DND-41 (cell line): ENCODE data around the gene LCMT2.

Experiments used
- ATAC-seq: fragments of 200-7000 bp; cut with Tn5 transposase; 3 replicates; pipeline ENCODE4 v1.9.1; 2021; ENCODE audit warnings: low read depth; ENCODE audit not compliant: insufficient read depth
- DNase-seq: peaks from one replicate; pipeline ENCODE4 v3.0.0-alpha.2; 2020
- H2AFZ ChIP-seq: 2 replicates; pipeline ENCODE4 v1.6.0; 2012; ENCODE audit warnings: low read depth, low read length
- H3K27ac ChIP-seq: 2 replicates; pipeline ENCODE4 v1.5.1; 2012; ENCODE audit warnings: low read length, inconsistent platforms
- H3K27me3 ChIP-seq: fragments of 200-600 bp; sonication (generic); 2 replicates; pipeline ENCODE4 v1.6.0; 2012; ENCODE audit warnings: low read length, mild to moderate bottlenecking, inconsistent platforms; ENCODE audit not compliant: insufficient read depth, poor library complexity
- H3K36me3 ChIP-seq: 2 replicates; pipeline ENCODE4 v1.5.1; 2012; ENCODE audit warnings: low read length, inconsistent platforms; ENCODE audit not compliant: insufficient read depth
- H3K4me1 ChIP-seq: 2 replicates; pipeline ENCODE4 v1.5.1; 2012; ENCODE audit warnings: mild to moderate bottlenecking, low read length; ENCODE audit not compliant: insufficient read depth
- H3K4me2 ChIP-seq: 2 replicates; pipeline ENCODE4 v1.6.0; 2012; ENCODE audit warnings: mild to moderate bottlenecking, moderate library complexity, low read length, inconsistent platforms; ENCODE audit not compliant: insufficient read depth
- H3K4me3 ChIP-seq, 2 experiments: fragments of 200-600 bp in 1 of 2; shearing (Covaris generic) in 1 of 2; 2 replicates each; pipeline ENCODE4 v1.5.1; 2012 to 2016; ENCODE audit warnings: inconsistent platforms in 2 of 2, low read length in 2 of 2, mild to moderate bottlenecking in 2 of 2, low read depth in 1 of 2, moderate library complexity in 1 of 2
- H3K79me2 ChIP-seq: 2 replicates; pipeline ENCODE4 v1.6.0; 2012; ENCODE audit warnings: low read length, inconsistent platforms; ENCODE audit not compliant: insufficient read depth
- H3K9ac ChIP-seq: 2 replicates; pipeline ENCODE4 v1.6.0; 2012; ENCODE audit warnings: low read depth, mild to moderate bottlenecking, inconsistent platforms, low read length, moderate library complexity
- H3K9me3 ChIP-seq: 2 replicates; pipeline ENCODE4 v1.5.1; 2012; ENCODE audit warnings: low read length, moderate library complexity, mild to moderate bottlenecking, inconsistent platforms; ENCODE audit not compliant: insufficient read depth, severe bottlenecking
- H4K20me1 ChIP-seq: 2 replicates; pipeline ENCODE4 v1.6.0; 2012; ENCODE audit warnings: low read length; ENCODE audit not compliant: insufficient read depth
- EZH2 ChIP-seq: IDR thresholded peaks from 3 replicates; pipeline ENCODE4 v1.6.1; 2012; ENCODE audit warnings: borderline replicate concordance, low read depth, mild to moderate bottlenecking, moderate library complexity, low read length, inconsistent platforms; ENCODE audit not compliant: severe bottlenecking
- TF ChIP-seq, protein P1 (sequence below): IDR thresholded peaks from 2 replicates; pipeline ENCODE4 v1.5.1; 2012; ENCODE audit warnings: borderline replicate concordance, low read length, moderate library complexity, mild to moderate bottlenecking; ENCODE audit not compliant: poor library complexity, severe bottlenecking; ENCODE audit errors: extremely low read depth

LCMT2 gene

DNA sequence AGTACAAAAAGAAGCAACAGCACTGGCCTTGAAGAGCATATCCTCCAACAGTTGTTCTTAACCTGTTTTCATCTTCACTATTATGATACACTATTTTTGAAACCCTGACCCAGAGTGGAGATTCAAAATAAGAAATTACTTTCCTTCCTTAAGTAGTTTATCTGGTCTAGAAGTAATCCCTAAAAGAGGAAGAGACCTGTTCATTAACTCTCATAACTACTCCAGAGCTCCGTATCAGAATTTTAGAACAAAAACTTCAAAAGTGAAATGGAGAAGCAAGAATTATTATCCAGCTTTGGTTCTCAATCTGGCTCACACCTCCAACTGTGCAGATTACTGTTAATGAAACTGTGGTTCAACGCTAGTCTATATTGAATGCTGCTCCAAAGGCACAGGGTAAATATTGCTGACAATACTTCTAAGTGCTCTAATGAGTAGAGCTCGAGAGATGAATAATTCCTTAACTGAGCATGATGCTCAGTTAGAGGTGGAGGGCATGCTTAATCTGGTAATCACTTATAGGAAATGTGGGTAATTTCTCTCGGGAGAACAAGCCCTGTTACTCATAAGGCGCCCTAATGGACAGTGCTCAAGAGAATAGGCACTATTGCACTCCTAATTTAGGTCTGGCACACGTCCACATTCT lies 5.2 kb downstream of the LCMT2 start:
- H3K4me1 ChIP-seq = peaks cover 19% of the 10 kb centered on the region
- peaks cover 16% of the 10 kb centered on the region for H4K20me1 ChIP-seq
- H3K9me3 ChIP-seq = no peaks in the 10 kb centered on the region
- no peak overlapping the region for H3K9ac ChIP-seq
- no peak overlapping the region for H2AFZ ChIP-seq
- no peak for TF ChIP-seq EZH2
- TF ChIP-seq, protein P1, sequence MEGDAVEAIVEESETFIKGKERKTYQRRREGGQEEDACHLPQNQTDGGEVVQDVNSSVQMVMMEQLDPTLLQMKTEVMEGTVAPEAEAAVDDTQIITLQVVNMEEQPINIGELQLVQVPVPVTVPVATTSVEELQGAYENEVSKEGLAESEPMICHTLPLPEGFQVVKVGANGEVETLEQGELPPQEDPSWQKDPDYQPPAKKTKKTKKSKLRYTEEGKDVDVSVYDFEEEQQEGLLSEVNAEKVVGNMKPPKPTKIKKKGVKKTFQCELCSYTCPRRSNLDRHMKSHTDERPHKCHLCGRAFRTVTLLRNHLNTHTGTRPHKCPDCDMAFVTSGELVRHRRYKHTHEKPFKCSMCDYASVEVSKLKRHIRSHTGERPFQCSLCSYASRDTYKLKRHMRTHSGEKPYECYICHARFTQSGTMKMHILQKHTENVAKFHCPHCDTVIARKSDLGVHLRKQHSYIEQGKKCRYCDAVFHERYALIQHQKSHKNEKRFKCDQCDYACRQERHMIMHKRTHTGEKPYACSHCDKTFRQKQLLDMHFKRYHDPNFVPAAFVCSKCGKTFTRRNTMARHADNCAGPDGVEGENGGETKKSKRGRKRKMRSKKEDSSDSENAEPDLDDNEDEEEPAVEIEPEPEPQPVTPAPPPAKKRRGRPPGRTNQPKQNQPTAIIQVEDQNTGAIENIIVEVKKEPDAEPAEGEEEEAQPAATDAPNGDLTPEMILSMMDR = no peak
- no peak for DNase-seq
- no peak overlapping the region for H3K4me3 ChIP-seq
- no peaks in the 10 kb centered on the region for H3K27me3 ChIP-seq
- peaks cover 19% of the 10 kb centered on the region for H3K79me2 ChIP-seq
- no peak overlapping the region for H3K27ac ChIP-seq
- H3K4me2 ChIP-seq = no peak overlapping the region
- peaks cover 17% of the 10 kb centered on the region for H3K36me3 ChIP-seq
- ATAC-seq = no peak

DNA sequence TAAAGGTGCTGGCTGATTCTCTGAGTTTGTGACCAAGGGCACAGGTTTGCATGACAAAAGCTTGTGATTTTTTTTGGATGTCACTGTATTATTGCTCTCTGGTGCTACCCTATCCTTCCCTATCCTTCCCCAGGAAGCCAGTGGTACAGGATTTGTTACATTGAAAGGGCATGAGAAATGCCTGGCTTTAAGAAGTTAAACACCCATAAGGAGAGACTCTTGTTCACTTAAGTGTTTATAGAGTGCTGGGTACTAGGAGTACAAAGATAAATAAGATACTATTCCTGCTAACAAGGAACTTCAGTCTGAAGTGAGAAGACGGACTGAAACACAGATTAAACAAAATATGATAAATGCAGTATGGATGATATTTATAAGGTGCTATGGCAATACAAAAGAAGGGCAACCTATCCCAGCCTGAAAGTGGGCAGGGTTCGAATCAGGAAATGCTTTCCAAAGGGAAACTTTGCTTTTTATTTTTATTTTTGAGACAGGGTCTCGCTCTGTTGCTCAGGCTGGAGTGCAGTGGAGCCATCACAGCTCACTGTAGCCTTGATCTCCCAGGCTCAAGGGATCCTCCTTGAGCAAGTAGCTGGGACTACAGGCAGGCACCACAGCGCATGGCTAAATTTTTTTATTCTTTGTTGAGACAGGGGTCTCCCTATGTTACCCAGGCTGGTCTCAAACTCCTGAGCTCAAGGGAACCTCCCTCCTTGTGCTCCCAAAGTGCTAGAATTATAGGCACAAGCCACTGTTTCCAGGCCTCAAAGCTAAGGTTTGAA lies 11.2 kb downstream of the LCMT2 start:
- H4K20me1 ChIP-seq = no peaks in the 10 kb centered on the region
- no peaks in the 10 kb centered on the region for H3K79me2 ChIP-seq
- TF ChIP-seq, protein P1 = no peak
- TF ChIP-seq EZH2 = no peak
- no peaks in the 10 kb centered on the region for H3K9me3 ChIP-seq
- H3K4me3 ChIP-seq = no peak overlapping the region
- DNase-seq (no peak), ATAC-seq (no peak)
- H3K36me3 ChIP-seq = no peaks in the 10 kb centered on the region
- no peak overlapping the region for H3K9ac ChIP-seq
- no peaks in the 10 kb centered on the region for H3K4me1 ChIP-seq
- H3K4me2 ChIP-seq = no peak overlapping the region
- no peaks in the 10 kb centered on the region for H3K27me3 ChIP-seq
- H3K27ac ChIP-seq = no peak overlapping the region
- no peak overlapping the region for H2AFZ ChIP-seq

DNA sequence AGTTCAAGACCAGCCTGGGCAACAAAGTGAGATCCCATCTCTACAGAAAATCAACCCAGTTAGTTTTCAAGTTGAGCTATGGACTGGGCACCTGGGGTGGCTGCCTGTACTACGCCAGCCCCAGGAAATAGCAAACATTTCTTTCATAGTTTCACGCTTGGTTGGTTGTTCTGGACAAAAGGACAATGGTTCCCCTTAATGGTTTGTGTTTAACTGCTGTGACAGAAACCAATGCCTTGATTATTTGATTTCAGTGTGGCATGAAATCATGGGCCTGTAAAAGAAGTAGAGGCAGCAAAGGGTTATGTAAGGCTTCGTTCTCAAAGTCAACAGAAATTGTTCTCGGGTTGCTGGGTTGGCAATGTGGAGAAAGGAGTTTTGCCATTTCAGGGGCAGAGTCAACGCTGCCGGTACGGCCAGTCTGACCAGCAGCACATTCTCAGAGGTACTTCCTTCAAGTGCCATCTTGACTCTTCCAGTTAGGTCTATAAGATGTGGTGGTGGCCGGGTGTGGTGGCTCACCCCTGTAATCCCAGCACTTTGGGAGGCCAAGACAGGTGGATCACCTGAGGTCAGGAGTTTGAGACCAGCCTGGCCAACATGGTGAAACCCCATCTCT lies 12.7 kb downstream of the LCMT2 start:
- no peaks in the 10 kb centered on the region for H3K79me2 ChIP-seq
- no peak overlapping the region for H3K4me2 ChIP-seq
- no peak overlapping the region for H2AFZ ChIP-seq
- TF ChIP-seq EZH2 = no peak
- TF ChIP-seq, protein P1 = no peak
- H3K9ac ChIP-seq = no peak overlapping the region
- no peak overlapping the region for H3K4me3 ChIP-seq
- DNase-seq = no peak
- H4K20me1 ChIP-seq = no peaks in the 10 kb centered on the region
- H3K4me1 ChIP-seq = no peaks in the 10 kb centered on the region
- no peak for ATAC-seq
- no peaks in the 10 kb centered on the region for H3K27me3 ChIP-seq
- H3K36me3 ChIP-seq = no peaks in the 10 kb centered on the region
- H3K9me3 ChIP-seq = no peaks in the 10 kb centered on the region
- no peak overlapping the region for H3K27ac ChIP-seq
